Measurements from ENCODE around the gene PTGS1. TPM values are rescaled to one million over a fixed set of nuclear protein-coding genes. Genes with fewer than 3 reads are reported as not detected.

Gene PTGS1
- total and polyA plus RNA-seq, 9 of the 15 experiments (the other 6 are each of a cell fraction or from before 2014, with no cell fraction given), result 3.4 to 12.9 (median 5.3) TPM

DNA sequence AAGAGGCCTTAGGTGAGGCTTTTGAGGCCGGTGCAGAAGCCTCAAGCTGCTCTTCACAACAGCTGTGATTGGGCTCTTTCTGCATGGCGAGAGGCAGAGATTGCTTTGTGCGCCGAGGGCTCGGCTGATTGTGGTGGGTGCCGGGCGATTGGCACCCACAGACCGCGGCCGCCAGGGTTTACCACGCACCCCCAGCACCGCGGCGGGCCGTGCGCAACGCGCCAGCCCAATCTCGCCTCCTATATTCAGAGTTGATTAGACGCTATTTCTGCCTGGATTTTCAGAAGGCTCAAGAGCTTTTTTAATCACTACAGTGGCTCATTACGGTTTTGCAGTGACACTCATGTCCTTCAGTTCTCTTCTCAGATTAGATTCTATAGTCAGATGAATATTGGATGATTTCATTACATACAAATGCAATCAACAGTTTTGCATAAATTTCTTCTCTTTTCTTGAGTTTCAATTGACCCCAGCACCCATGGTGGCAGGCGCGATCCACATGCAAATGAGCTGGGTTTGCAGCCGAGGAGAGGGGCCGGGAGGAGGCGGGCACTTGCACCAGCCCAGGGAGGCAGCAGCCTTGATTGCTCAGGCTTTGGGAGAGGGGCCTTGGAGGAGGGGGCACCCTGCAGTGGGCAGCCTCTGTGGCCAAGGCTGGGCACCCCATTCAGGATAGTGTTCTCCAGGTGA, 33.8 kb upstream of the PTGS1 start:
- no peaks in the 10 kb centered on the region for H3K79me2 ChIP-seq (ENCODE audit: control insufficient read depth, insufficient read depth, low read length)
- H3K27ac ChIP-seq (ENCODE audit: extremely low read depth, low read depth, low read length), result no peak overlapping the region
- no peak overlapping the region for H2AFZ ChIP-seq (ENCODE audit: low read depth, low read length)
- 52% methylated on average over 25 of the region's 26 CpGs for whole genome bisulfite sequencing (ENCODE audit: insufficient coverage, low coverage, missing lambda C conversion rate)
- CTCF ChIA-PET (ENCODE audit: low intra/inter-chr PET ratio), result no interaction called here
- intact Hi-C loops (cut with micrococcal nuclease), result no loop called here
- H4K20me1 ChIP-seq (replicated peaks; ENCODE audit: control insufficient read depth, insufficient read depth, low read length), result peaks cover 4% of the 10 kb centered on the region; the same call in 1 of the 2 replicates
- no peak for ATAC-seq
- POLR2A ChIA-PET, result interaction anchor here (0.7 to 1.2 kb wide), 3 partner anchors 9 to 218 kb away, joined by 3 read pairs; no protein-coding TSS in a partner anchor
- no peaks in the 10 kb centered on the region for H3K9me3 ChIP-seq (replicated peaks; ENCODE audit: control insufficient read depth, insufficient read depth, low read depth, low read length)
- H3K9me1 ChIP-seq (ENCODE audit: control insufficient read depth, insufficient read depth, low read length), result no peaks in the 10 kb centered on the region
- H3K9ac ChIP-seq (ENCODE audit: insufficient read depth in 1 of 2, low read depth in 2 of 2, low read length in 2 of 2), result no peak overlapping the region
- no peak for FAIRE-seq
- in situ Hi-C loops (cut with MboI), result loop anchor here (25.0 kb wide), 1 partner anchor 650 kb away; no protein-coding TSS in a partner anchor
- H3K4me1 ChIP-seq (replicated peaks in 1 of 2; ENCODE audit: control insufficient read depth in 2 of 2, insufficient read depth in 2 of 2, low read length in 2 of 2), result peaks cover 8 to 12% of the 10 kb centered on the region in 2 experiments
- H3K36me3 ChIP-seq (ENCODE audit: control insufficient read depth, insufficient read depth, low read length), result no peaks in the 10 kb centered on the region
- peaks cover 0 to 11% of the 10 kb centered on the region in 2 experiments; a peak in 4 of 5 replicates for H3K27me3 ChIP-seq (ENCODE audit: control insufficient read depth in 2 of 2, insufficient read depth in 2 of 2, low read length in 2 of 2)
- no TSS peak for BruUV-seq (replicated peaks)
- no peak for TF ChIP-seq MYBL2 (IDR thresholded peaks at IDR 0.05; ENCODE audit: low read depth)
- TF ChIP-seq MYBL2 (CRISPR knock-in tag; IDR thresholded peaks at IDR 0.05; ENCODE audit: borderline replicate concordance), result no peak
- TF ChIP-seq ZBTB11 (CRISPR knock-in tag; IDR thresholded peaks at IDR 0.05), result no peak
- no peak for TF ChIP-seq SRSF9 (IDR thresholded peaks at IDR 0.05; ENCODE audit: borderline replicate concordance, low read depth, low read length)
- DNase-seq (ENCODE audit: extremely low read depth in 1 of 4, low spot score in 3 of 4), result no peak
- no peak overlapping the region for H3K4me3 ChIP-seq
- H3K4me2 ChIP-seq (ENCODE audit: insufficient read depth, low read length), result no peak overlapping the region
